HCT116 (cell line): ENCODE results near the gene SFRP2. TPM values are rescaled to one million over a fixed set of nuclear protein-coding genes. Genes with fewer than 3 reads are reported as not detected.

Experiments used
- ATAC-seq: fragments of 200-7000 bp; cut with Tn5 transposase; 2 replicates; pipeline ENCODE4 v1.9.1; 2020; ENCODE audit warnings: mild to moderate bottlenecking, moderate library complexity
- BruUV-seq: library from RNA; stranded (reverse); fragments of 400-500 nt; replicated peaks from 2 replicates; lab custom pipeline; 2021; lab: Mats Ljungman, UMichigan
- CTCF ChIA-PET: fragments of 300-600 bp; sonication (Branson Sonifier 250); formaldehyde crosslinking; loops from one replicate; lab custom pipeline; 2021; ENCODE audit warnings: antibody characterized with exemption; lab: Charles Lee
- POLR2A ChIA-PET: fragments of 300-600, 350-600 bp; sonication (Branson Sonifier 250); formaldehyde crosslinking; loops from one replicate; lab custom pipeline; 2021; ENCODE audit warnings: antibody characterized with exemption; lab: Charles Lee
- RAD21 ChIA-PET, 2 experiments: fragments of 300-600 bp; sonication (Branson Sonifier 250); formaldehyde crosslinking; loops; one replicate each; lab custom pipeline; 2023; ENCODE audit warnings: low total read pairs in 2 of 2; ENCODE audit not compliant: uncharacterized antibody in 2 of 2, unreplicated experiment in 2 of 2, low non-redundant PET in 1 of 2; lab: Charles Lee
- DNase-seq: peaks from one replicate; pipeline ENCODE4 v3.0.0-alpha.2; 2010; ENCODE audit warnings: low read depth, low spot score
- H2AFZ ChIP-seq: fragments of 200-600 bp; shearing (Covaris generic), sonication (generic); 2 replicates; pipeline ENCODE4 v1.6.1; 2017; ENCODE audit warnings: low read depth, mixed run types, mixed read lengths, antibody characterized with exemption, low read length; ENCODE audit not compliant: poor library complexity, severe bottlenecking
- H3K27ac ChIP-seq: 2 replicates; pipeline ENCODE4 v1.5.1; 2012; ENCODE audit warnings: low read depth, low read length
- H3K27me3 ChIP-seq: fragments of 200-600 bp; sonication (generic); 2 replicates; pipeline ENCODE4 v1.6.1; 2016; ENCODE audit warnings: mixed run types, low read length, mixed read lengths; ENCODE audit not compliant: insufficient read depth
- H3K36me3 ChIP-seq, 2 experiments: fragments of 200-500 bp in 1 of 2; fragments of 200-600 bp in 1 of 2; sonication (Bioruptor generic) in 1 of 2; sonication (generic) in 1 of 2; 2 replicates each; pipeline versions ENCODE4 v1.5.1 to v1.6.1; 2014 to 2016; ENCODE audit warnings: low read length in 2 of 2, inconsistent platforms in 1 of 2, mixed read lengths in 1 of 2, mixed run types in 1 of 2; ENCODE audit not compliant: insufficient read depth in 2 of 2, control insufficient read depth in 1 of 2
- H3K4me1 ChIP-seq, 2 experiments: fragments of 200-600 bp in 1 of 2; sonication (generic) in 1 of 2; 2 replicates each; pipeline versions ENCODE4 v1.5.1 to v1.6.1; 2012 to 2017; ENCODE audit warnings: low read length in 2 of 2, inconsistent platforms in 1 of 2, mild to moderate bottlenecking in 1 of 2, mixed read lengths in 1 of 2, mixed run types in 1 of 2, moderate library complexity in 1 of 2; ENCODE audit not compliant: insufficient read depth in 2 of 2, control insufficient read depth in 1 of 2
- H3K4me2 ChIP-seq: fragments of 200-600 bp; sonication (generic); 2 replicates; pipeline ENCODE4 v1.6.1; 2017; ENCODE audit warnings: mixed run types, low read length, mixed read lengths
- H3K4me3 ChIP-seq, 2 experiments: fragments of 200-600 bp in 1 of 2; sonication (generic) in 1 of 2; replicated peaks in 1 of 2; 2 replicates each; pipeline ENCODE4 v1.5.1; 2011 to 2016; ENCODE audit warnings: low read length in 2 of 2, control low read depth in 1 of 2, low read depth in 1 of 2, mild to moderate bottlenecking in 1 of 2, mixed read lengths in 1 of 2, mixed run types in 1 of 2
- H3K79me2 ChIP-seq: fragments of 200-600 bp; sonication (generic); 2 replicates; pipeline ENCODE4 v1.6.1; 2017; ENCODE audit warnings: mild to moderate bottlenecking, mixed run types, low read length, moderate library complexity, mixed read lengths; ENCODE audit not compliant: insufficient read depth
- H3K9ac ChIP-seq: fragments of 200-600 bp; sonication (generic); 2 replicates; pipeline ENCODE4 v1.6.1; 2016; ENCODE audit warnings: low read length, mixed read lengths
- H3K9me2 ChIP-seq: fragments of 200-600 bp; sonication (generic), shearing (Covaris generic); 2 replicates; pipeline ENCODE4 v1.6.1; 2017; ENCODE audit warnings: mixed run types, mild to moderate bottlenecking, moderate library complexity; ENCODE audit not compliant: insufficient read depth
- H3K9me3 ChIP-seq, 2 experiments: fragments of 200-500 bp in 1 of 2; fragments of 200-600 bp in 1 of 2; sonication (Bioruptor generic) in 1 of 2; sonication (generic) in 1 of 2; 2 replicates each; pipeline ENCODE4 v1.6.1; 2014 to 2017; ENCODE audit warnings: low read length in 2 of 2, mixed read lengths in 2 of 2, inconsistent platforms in 1 of 2, low read depth in 1 of 2, mild to moderate bottlenecking in 1 of 2, mixed run types in 1 of 2, moderate library complexity in 1 of 2; ENCODE audit not compliant: control insufficient read depth in 1 of 2, insufficient read depth in 1 of 2
- H4K20me1 ChIP-seq: fragments of 200-600 bp; sonication (generic), shearing (Covaris generic); 2 replicates; pipeline ENCODE4 v1.6.1; 2017; ENCODE audit warnings: mixed run types, mild to moderate bottlenecking, moderate library complexity; ENCODE audit not compliant: insufficient read depth
- CBX3 ChIP-seq: IDR thresholded peaks from 2 replicates; pipeline ENCODE4 v1.6.1; 2012; ENCODE audit warnings: low read depth
- CEBPB ChIP-seq: IDR thresholded peaks from 2 replicates; pipeline ENCODE4 v1.6.1; 2012; ENCODE audit warnings: low read depth
- ELF1 ChIP-seq: IDR thresholded peaks from 2 replicates; pipeline ENCODE4 v1.6.1; 2012; ENCODE audit warnings: low read depth, borderline replicate concordance
- EZH2 ChIP-seq: fragments of 200-600 bp; sonication (generic); IDR thresholded peaks from 2 replicates; pipeline ENCODE4 v1.6.1; 2017; ENCODE audit warnings: antibody characterized with exemption, mixed run types
- EZH2phosphoT487 ChIP-seq: fragments of 200-600 bp; IDR thresholded peaks from 2 replicates; pipeline ENCODE4 v1.6.1; 2018; ENCODE audit warnings: antibody characterized with exemption, borderline replicate concordance
- FOSL1 ChIP-seq: IDR thresholded peaks from 2 replicates; pipeline ENCODE4 v1.6.1; 2012; ENCODE audit warnings: low read depth
- JUND ChIP-seq: IDR thresholded peaks from 2 replicates; pipeline ENCODE4 v1.6.1; 2012
- POLR2AphosphoS5 ChIP-seq: IDR thresholded peaks from 2 replicates; pipeline ENCODE4 v1.6.1; 2011; ENCODE audit warnings: mild to moderate bottlenecking, low read depth, low read length, moderate library complexity
- RAD21 ChIP-seq: IDR thresholded peaks from 2 replicates; pipeline ENCODE4 v1.6.1; 2012; ENCODE audit warnings: low read depth, mild to moderate bottlenecking
- SIN3A ChIP-seq: IDR thresholded peaks from 2 replicates; pipeline ENCODE4 v1.6.1; 2012; ENCODE audit warnings: low read depth
- SRF ChIP-seq: IDR thresholded peaks from 2 replicates; pipeline ENCODE4 v1.6.1; 2012; ENCODE audit warnings: low read depth
- ZFX ChIP-seq: fragments of 450-650 bp; IDR thresholded peaks from 2 replicates; pipeline ENCODE4 v1.6.1; 2017
- ZNF274 ChIP-seq: fragments of 200-500 bp; sonication (Bioruptor generic); IDR thresholded peaks from 2 replicates; pipeline ENCODE4 v1.6.1; 2014; ENCODE audit warnings: mild to moderate bottlenecking, low read depth, low read length, inconsistent platforms
- intact Hi-C: fragments of 100-400 bp; cut with micrococcal nuclease; formaldehyde crosslinking; loops from 2 replicates; pipeline ENCODE4 v1.10.0; 2022
- total RNA-seq: library from RNA; stranded (reverse); gene quantifications from one replicate; pipeline ENCODE4 v1.2.1, GENCODE V29; 2021; ENCODE audit not compliant: unreplicated experiment
- TF ChIP-seq, protein P1 (sequence below), 3 experiments: fragments of 200-600 bp in 1 of 3; sonication (generic) in 1 of 3; IDR thresholded peaks in 2 of 3; conservative IDR thresholded peaks in 1 of 3; 2 replicates each; pipeline ENCODE4 v1.5.1; 2012 to 2017; ENCODE audit warnings: low read depth in 2 of 3, low read length in 2 of 3, antibody characterized with exemption in 1 of 3, borderline replicate concordance in 1 of 3, control low read depth in 1 of 3, mild to moderate bottlenecking in 1 of 3, mixed read lengths in 1 of 3, mixed run types in 1 of 3, moderate library complexity in 1 of 3; ENCODE audit not compliant: insufficient read depth in 1 of 3
- TF ChIP-seq, protein P2 (sequence below): IDR thresholded peaks from 2 replicates; pipeline ENCODE4 v1.6.1; 2012; ENCODE audit warnings: low read depth

The SFRP2 gene
- total RNA-seq, 1 experiment from 2014 or later: 0.22 TPM

DNA sequence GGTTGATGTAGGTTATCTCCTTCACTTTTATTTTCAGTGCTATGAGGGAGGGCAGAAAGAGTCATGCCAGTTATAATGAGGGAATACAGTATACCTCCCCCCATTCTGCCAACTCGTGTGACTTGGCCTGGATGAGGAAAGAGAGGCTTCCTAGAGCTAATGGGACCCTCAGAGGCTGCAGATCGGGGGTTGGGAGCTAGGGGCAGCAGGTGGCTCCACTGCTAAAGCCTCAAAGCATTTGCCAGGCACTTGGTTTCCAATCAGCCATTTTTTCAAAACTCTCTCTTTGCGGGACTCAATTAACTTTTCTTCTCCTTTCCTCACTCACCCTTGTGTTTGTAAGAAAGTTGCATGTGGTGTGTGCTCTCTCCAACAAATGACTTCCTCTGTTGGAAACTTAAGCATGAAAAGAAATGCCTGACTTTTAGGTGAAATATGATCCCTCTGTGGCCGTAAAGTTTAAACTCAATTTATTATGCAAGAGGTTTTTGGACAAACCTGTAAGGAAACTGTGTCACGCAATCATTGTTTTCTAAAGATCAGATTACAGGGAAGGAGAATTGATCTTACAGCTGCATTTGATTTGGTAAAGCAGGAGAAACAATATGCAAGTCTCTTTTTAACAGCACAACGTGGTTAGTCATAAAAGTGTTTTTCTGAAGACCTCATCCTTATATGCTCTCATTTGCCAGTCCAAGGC is 7.0 kb downstream of the SFRP2 start:
- no peak for DNase-seq
- H3K9me2 ChIP-seq: no peaks in the 10 kb centered on the region
- no peak overlapping the region for H3K4me2 ChIP-seq
- ChIA-PET RAD21 (no interaction called here), POLR2A (no interaction called here), CTCF (no interaction called here)
- no peak for TF ChIP-seq SRF
- no peak for TF ChIP-seq JUND
- no peak for TF ChIP-seq EZH2
- H3K4me1 ChIP-seq: no peaks in the 10 kb centered on the region
- no peaks in the 10 kb centered on the region for H3K27me3 ChIP-seq
- intact Hi-C loops: no loop called here
- BruUV-seq: no TSS peak
- no peak overlapping the region for H2AFZ ChIP-seq
- no peak overlapping the region for H3K4me3 ChIP-seq
- no peak overlapping the region for H3K27ac ChIP-seq
- H3K79me2 ChIP-seq: no peaks in the 10 kb centered on the region
- no peaks in the 10 kb centered on the region for H3K36me3 ChIP-seq
- no peaks in the 10 kb centered on the region for H3K9me3 ChIP-seq
- no peak for ATAC-seq
- no peak overlapping the region for H3K9ac ChIP-seq
- H4K20me1 ChIP-seq: no peaks in the 10 kb centered on the region

DNA sequence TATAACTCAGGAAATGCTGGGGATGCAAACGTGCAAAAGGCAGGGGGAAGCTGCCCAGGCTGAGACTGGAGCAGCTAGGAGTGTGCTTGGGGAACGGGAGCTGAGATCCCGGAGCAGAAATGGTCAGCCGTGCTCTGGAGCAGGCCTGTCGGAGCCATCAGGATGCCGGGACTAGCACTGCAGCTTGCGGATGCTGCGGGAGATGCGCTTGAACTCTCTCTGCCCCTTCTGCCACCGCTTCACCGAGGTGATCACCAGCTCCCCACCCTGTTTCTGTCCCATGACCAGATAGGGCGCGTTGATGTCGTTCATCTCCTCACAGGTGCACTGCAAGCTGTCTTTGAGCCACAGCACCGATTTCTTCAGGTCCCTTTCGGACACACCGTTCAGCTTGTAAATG is 7.6 kb downstream of the SFRP2 start:
- H3K9ac ChIP-seq: no peak overlapping the region
- intact Hi-C loops: no loop called here
- H3K27me3 ChIP-seq: no peaks in the 10 kb centered on the region
- no peak for DNase-seq
- no peaks in the 10 kb centered on the region for H3K4me1 ChIP-seq
- no peaks in the 10 kb centered on the region for H3K79me2 ChIP-seq
- H4K20me1 ChIP-seq: no peaks in the 10 kb centered on the region
- H3K9me2 ChIP-seq: no peaks in the 10 kb centered on the region
- H3K36me3 ChIP-seq: no peaks in the 10 kb centered on the region
- ChIA-PET RAD21 (no interaction called here), CTCF (no interaction called here), POLR2A (no interaction called here)
- no peak overlapping the region for H2AFZ ChIP-seq
- no peaks in the 10 kb centered on the region for H3K9me3 ChIP-seq
- H3K4me3 ChIP-seq: no peak overlapping the region
- no peak for ATAC-seq
- no peak overlapping the region for H3K4me2 ChIP-seq
- no peak overlapping the region for H3K27ac ChIP-seq
- BruUV-seq: no TSS peak
- TF ChIP-seq FOSL1 (no peak), ZFX (no peak), POLR2AphosphoS5 (no peak), ZNF274 (no peak), SIN3A (no peak), RAD21 (no peak), CEBPB (no peak), CBX3 (no peak), ELF1 (no peak), EZH2phosphoT487 (no peak), EZH2 (no peak)
- TF ChIP-seq, protein P1, sequence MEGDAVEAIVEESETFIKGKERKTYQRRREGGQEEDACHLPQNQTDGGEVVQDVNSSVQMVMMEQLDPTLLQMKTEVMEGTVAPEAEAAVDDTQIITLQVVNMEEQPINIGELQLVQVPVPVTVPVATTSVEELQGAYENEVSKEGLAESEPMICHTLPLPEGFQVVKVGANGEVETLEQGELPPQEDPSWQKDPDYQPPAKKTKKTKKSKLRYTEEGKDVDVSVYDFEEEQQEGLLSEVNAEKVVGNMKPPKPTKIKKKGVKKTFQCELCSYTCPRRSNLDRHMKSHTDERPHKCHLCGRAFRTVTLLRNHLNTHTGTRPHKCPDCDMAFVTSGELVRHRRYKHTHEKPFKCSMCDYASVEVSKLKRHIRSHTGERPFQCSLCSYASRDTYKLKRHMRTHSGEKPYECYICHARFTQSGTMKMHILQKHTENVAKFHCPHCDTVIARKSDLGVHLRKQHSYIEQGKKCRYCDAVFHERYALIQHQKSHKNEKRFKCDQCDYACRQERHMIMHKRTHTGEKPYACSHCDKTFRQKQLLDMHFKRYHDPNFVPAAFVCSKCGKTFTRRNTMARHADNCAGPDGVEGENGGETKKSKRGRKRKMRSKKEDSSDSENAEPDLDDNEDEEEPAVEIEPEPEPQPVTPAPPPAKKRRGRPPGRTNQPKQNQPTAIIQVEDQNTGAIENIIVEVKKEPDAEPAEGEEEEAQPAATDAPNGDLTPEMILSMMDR (IDR thresholded peaks at IDR 0.05 in 2 of 3, conservative IDR thresholded peaks at IDR 0.05 in 1 of 3; ENCODE audit: borderline replicate concordance in 1 of 3, insufficient read depth in 1 of 3, low read depth in 2 of 3, low read length in 2 of 3): no peak
- TF ChIP-seq, protein P2, sequence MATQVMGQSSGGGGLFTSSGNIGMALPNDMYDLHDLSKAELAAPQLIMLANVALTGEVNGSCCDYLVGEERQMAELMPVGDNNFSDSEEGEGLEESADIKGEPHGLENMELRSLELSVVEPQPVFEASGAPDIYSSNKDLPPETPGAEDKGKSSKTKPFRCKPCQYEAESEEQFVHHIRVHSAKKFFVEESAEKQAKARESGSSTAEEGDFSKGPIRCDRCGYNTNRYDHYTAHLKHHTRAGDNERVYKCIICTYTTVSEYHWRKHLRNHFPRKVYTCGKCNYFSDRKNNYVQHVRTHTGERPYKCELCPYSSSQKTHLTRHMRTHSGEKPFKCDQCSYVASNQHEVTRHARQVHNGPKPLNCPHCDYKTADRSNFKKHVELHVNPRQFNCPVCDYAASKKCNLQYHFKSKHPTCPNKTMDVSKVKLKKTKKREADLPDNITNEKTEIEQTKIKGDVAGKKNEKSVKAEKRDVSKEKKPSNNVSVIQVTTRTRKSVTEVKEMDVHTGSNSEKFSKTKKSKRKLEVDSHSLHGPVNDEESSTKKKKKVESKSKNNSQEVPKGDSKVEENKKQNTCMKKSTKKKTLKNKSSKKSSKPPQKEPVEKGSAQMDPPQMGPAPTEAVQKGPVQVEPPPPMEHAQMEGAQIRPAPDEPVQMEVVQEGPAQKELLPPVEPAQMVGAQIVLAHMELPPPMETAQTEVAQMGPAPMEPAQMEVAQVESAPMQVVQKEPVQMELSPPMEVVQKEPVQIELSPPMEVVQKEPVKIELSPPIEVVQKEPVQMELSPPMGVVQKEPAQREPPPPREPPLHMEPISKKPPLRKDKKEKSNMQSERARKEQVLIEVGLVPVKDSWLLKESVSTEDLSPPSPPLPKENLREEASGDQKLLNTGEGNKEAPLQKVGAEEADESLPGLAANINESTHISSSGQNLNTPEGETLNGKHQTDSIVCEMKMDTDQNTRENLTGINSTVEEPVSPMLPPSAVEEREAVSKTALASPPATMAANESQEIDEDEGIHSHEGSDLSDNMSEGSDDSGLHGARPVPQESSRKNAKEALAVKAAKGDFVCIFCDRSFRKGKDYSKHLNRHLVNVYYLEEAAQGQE: no peak
